Renal cortical epithelial cell (primary cell): ENCODE results near the gene GSTM5. TPM values are rescaled to one million over a fixed set of nuclear protein-coding genes. Genes with fewer than 3 reads are reported as not detected.
"Not testable (repeated sequence)": the region's sequence is repeated elsewhere in the genome, so short reads cannot be mapped to it uniquely, and the experiment has no call there.

ENCODE experiments used
- DNase-seq: peaks from one replicate; pipeline ENCODE4 v3.0.0-alpha.2; 2011; ENCODE audit warnings: low read depth
- total RNA-seq: library from RNA; depleted of rRNA; stranded (reverse); fragments of >200 nt; gene quantifications from 2 replicates; pipeline ENCODE4 v1.2.3, GENCODE V29; 2014

The GSTM5 gene
- total RNA-seq, 1 donor from 2014 or later = not detected

GRCh38 chr1:109761227-109762038, 49.4 kb downstream of the GSTM5 start:
- DNase-seq = no peak

GRCh38 chr1:109762039-109762585, 50.1 kb downstream of the GSTM5 start:
- DNase-seq = no peak

- DNase-seq = peak; percentile 60
Measured at GRCh38 chr1:109762821-109763645, 51.0 kb downstream of the GSTM5 start.

- DNase-seq = no peak
Measured at GRCh38 chr1:109763646-109764415, 51.8 kb downstream of the GSTM5 start, which contains the start of gene EPS8L3. EPS8L3 (minus strand) TSS chr1:109763923; CDS start chr1:109761749, 2,174 bp downstream.

GRCh38 chr1:109764561-109765482, 52.8 kb downstream of the GSTM5 start:
- DNase-seq = no peak

GRCh38 chr1:109765483-109765815, 53.4 kb downstream of the GSTM5 start:
- no peak for DNase-seq

- DNase-seq = no peak
Measured at GRCh38 chr1:109765896-109766615, 54.0 kb downstream of the GSTM5 start.

- DNase-seq = not testable (repeated sequence)
Measured at GRCh38 chr1:109766991-109767636, 55.1 kb downstream of the GSTM5 start.

Other genes starting within 250 kb of the GSTM5 start
- gene SYPL2, start 245.7 kb upstream of the GSTM5 start, total RNA-seq = 0.45 TPM in 1 of 2 replicates, not detected in the other
- gene ATXN7L2, start 228.3 kb upstream of the GSTM5 start, total RNA-seq = 1.5 and 1.6 TPM in 2 replicates
- 8.0 and 14.8 TPM in 2 replicates for gene CYB561D1, start 218.2 kb upstream of the GSTM5 start, total RNA-seq
- gene AMIGO1, start 202.5 kb upstream of the GSTM5 start, total RNA-seq = 1.2 and 4.1 TPM in 2 replicates
- 0.15 TPM in 1 of 2 replicates, not detected in the other for gene GPR61, start 172.4 kb upstream of the GSTM5 start, total RNA-seq
- gene GNAI3, start 163.6 kb upstream of the GSTM5 start, total RNA-seq = 25.0 and 25.9 TPM in 2 replicates
- gene GNAT2, start 92.6 kb upstream of the GSTM5 start, total RNA-seq = 0.10 TPM in 1 of 2 replicates, not detected in the other
- gene AMPD2, start 92.4 kb upstream of the GSTM5 start, total RNA-seq = 62.7 and 71.7 TPM in 2 replicates
- 12.2 and 17.8 TPM in 2 replicates for gene GSTM4, start 56.2 kb upstream of the GSTM5 start, total RNA-seq
- 1.4 and 14.7 TPM in 2 replicates for gene GSTM2, start 44.2 kb upstream of the GSTM5 start, total RNA-seq
- 8.0 and 15.1 TPM in 2 replicates for gene GSTM1, start 24.4 kb upstream of the GSTM5 start, total RNA-seq
- gene GSTM3, start 28.8 kb downstream of the GSTM5 start, total RNA-seq = 75.2 and 85.6 TPM in 2 replicates
- not detected in 2 replicates for gene EPS8L3, start 51.7 kb downstream of the GSTM5 start, total RNA-seq
- gene CSF1, start 198.6 kb downstream of the GSTM5 start, total RNA-seq = 39.2 and 51.3 TPM in 2 replicates